Thymus (tissue), 11 donors: ENCODE results near the gene NSD2. TPM values are rescaled to one million over a fixed set of nuclear protein-coding genes. Genes with fewer than 3 reads are reported as not detected.
A peak's percentile ranks its signal among the peaks of the same experiment; 100 is the strongest.

Experiments
- DNase-seq, 9 donors: peaks; one replicate each; pipeline ENCODE4 v3.0.0-alpha.2; 2013; ENCODE audit warnings: low spot score in 9 of 9, low read depth in 6 of 9, missing footprints in 1 of 9
- H3K27ac ChIP-seq, 2 donors: one replicate each; pipeline ENCODE4 v1.5.1; 2013; ENCODE audit warnings: control low read depth in 1 of 2, low read depth in 1 of 2, low read length in 1 of 2, mild to moderate bottlenecking in 1 of 2, moderate library complexity in 1 of 2
- H3K27me3 ChIP-seq, 2 donors: one replicate each; pipeline ENCODE4 v1.5.1; 2013; ENCODE audit warnings: low read length in 1 of 2; ENCODE audit not compliant: control insufficient read depth in 2 of 2, insufficient read depth in 1 of 2
- H3K36me3 ChIP-seq, 2 donors: one replicate each; pipeline ENCODE4 v1.5.1; 2013; ENCODE audit warnings: low read length in 1 of 2, mild to moderate bottlenecking in 1 of 2, moderate library complexity in 1 of 2; ENCODE audit not compliant: control insufficient read depth in 2 of 2, insufficient read depth in 2 of 2
- H3K4me1 ChIP-seq, 2 donors: one replicate each; pipeline ENCODE4 v1.5.1; 2013; ENCODE audit warnings: low read length in 2 of 2; ENCODE audit not compliant: control insufficient read depth in 2 of 2, insufficient read depth in 2 of 2
- H3K4me3 ChIP-seq, 2 donors: one replicate each; pipeline ENCODE4 v1.5.1; 2013; ENCODE audit warnings: low read length in 2 of 2, control low read depth in 1 of 2, mild to moderate bottlenecking in 1 of 2
- H3K9me3 ChIP-seq, 2 donors: one replicate each; pipeline ENCODE4 v1.5.1; 2013; ENCODE audit warnings: low read length in 1 of 2, mild to moderate bottlenecking in 1 of 2; ENCODE audit not compliant: control insufficient read depth in 2 of 2, insufficient read depth in 1 of 2
- WGBS: extraction: QIAGEN DNeasy Blood & Tissue Kit; methylation state at CpG from one replicate; pipeline ENCODE4 v1.1.7; 2013; 5-methylcytosine and 5-hydroxymethylcytosine counted together
- polyA plus RNA-seq: library from polyadenylated mRNA; stranded (reverse); fragments of 200-250 nt; gene quantifications from one replicate; pipeline ENCODE4 v1.2.3, GENCODE V29; 2013
- total RNA-seq: library from RNA; stranded (reverse); fragments of 120-200 nt; gene quantifications from one replicate; pipeline ENCODE4 v1.2.4, GENCODE V29; 2013
- donor health status: healthy.

Gene NSD2
- total and polyA plus RNA-seq, 2 donors: 18.6 to 65.3 TPM

DNA sequence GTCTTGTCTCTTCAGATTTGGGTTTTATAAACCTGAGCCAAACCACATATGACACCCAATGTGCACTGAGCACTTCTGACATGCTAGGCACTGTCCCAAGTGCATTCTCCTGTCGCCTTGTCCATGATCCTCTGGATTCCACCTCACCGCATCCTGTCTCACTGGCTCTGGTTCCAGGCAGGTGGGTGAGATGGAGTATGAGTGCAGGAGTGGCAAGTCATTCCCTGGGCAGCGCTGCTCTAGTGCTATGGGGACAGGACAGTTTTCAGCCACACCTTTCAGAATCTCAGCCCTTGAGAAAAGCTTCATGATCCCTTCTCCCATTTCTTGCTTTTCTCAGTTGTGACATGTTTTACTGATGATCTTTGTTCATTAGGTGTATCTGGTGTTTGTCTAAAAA is 66.4 kb downstream of the NSD2 start:
- no peaks in the 10 kb centered on the region for H3K9me3 ChIP-seq
- H3K27me3 ChIP-seq: no peaks in the 10 kb centered on the region
- H3K36me3 ChIP-seq: peaks cover 57 to 70% of the 10 kb centered on the region in 2 donors
- no peak overlapping the region for H3K27ac ChIP-seq
- no peaks in the 10 kb centered on the region for H3K4me1 ChIP-seq
- no peak overlapping the region for H3K4me3 ChIP-seq
- WGBS: 98% methylated on average over 3 of the region's 3 CpGs
- no peak for DNase-seq

DNA sequence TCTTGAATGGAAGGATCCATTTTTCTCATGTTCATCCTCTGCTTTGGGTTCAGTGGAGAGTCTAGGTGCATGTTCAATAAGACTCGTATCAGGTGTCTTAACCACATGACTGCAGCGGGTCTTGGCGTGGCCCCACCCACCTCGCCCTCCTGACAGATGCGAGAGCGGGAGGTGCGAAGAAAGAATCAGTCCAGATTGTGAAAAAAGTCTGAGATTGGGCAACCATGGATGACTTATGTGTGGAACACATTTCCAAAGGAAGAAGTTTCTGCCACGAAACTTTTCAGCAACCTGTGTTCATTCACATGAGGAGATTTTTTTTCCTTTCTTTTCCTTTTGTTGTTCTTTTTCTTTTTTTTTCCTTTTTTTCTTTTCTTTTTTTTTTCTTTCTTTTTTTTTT is 66.8 kb downstream of the NSD2 start:
- Histone ChIP-seq H3K27me3 (no peaks in the 10 kb centered on the region), H3K27ac (no peak overlapping the region), H3K36me3 (peaks cover 57 to 70% of the 10 kb centered on the region in 2 donors), H3K4me3 (no peak overlapping the region), H3K9me3 (no peaks in the 10 kb centered on the region), H3K4me1 (no peaks in the 10 kb centered on the region)
- WGBS: 95% methylated on average over 8 of the region's 8 CpGs
- no peak for DNase-seq

DNA sequence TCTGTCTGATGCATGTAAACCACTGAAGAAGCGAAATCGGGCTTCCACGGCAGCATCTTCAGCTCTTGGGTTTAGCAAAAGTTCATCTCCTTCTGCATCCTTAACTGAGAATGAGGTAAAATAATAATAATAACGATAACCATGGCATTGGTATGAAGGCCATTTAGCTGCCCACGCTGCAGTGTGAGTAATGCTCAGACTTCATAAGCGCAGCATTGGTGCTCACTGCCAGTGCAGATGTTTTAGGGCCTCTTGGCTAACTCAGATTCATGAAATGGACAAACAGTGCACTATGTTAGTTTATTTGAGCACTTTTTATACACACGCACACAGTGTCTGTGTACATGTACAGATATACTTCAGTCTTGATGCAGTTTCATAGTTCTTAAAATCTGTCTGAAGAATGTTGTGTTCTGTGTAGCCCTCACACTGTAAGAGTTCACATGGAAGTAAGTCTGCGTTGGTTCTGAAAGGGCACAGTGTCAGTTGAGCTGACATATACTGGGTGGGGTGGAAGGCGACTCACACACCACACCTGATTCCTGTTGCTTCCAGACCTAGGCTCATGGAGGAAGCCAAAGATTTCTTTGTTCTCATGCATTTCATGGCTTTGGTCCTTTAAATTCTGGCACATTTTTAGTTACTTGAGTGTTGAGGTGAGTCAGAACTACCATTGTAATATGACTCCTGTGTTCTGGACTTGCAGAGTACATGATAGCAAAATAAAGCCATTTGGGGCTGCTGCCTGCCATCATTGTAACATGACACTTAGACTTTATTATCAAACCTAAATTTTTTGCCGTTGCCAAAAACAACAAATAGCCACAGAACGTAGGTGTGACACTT is 68.7 kb downstream of the NSD2 start:
- no peaks in the 10 kb centered on the region for H3K27me3 ChIP-seq
- H3K9me3 ChIP-seq: no peaks in the 10 kb centered on the region
- WGBS: 96% methylated on average over 11 of the region's 11 CpGs
- H3K4me3 ChIP-seq: no peak overlapping the region
- no peaks in the 10 kb centered on the region for H3K4me1 ChIP-seq
- peak in 1 of 9 donors; percentile 5 for DNase-seq
- H3K36me3 ChIP-seq: peaks cover 64 to 81% of the 10 kb centered on the region in 2 donors
- no peak overlapping the region for H3K27ac ChIP-seq

DNA sequence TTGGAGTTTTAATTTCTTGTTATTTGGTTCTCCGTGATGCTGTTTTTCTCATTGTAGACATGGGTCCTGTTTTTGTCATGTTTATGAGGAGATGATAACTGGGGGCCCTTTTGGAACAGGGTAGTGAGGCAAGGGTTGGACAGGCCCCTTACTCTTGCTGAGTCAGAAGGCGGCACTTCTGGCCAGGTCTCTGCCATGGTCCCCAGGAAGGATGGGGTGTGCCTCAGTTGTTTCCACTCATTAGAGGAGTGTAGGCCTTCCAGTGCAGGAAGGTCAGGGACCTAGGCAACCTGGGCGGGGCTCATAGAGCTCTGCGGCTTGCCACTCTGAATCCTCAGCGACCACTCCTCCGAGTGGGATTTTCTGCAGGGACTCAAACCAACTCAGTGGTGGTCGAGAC is 69.4 kb downstream of the NSD2 start:
- Histone ChIP-seq H3K4me1 (no peaks in the 10 kb centered on the region), H3K9me3 (no peaks in the 10 kb centered on the region), H3K4me3 (no peak overlapping the region), H3K27me3 (no peaks in the 10 kb centered on the region), H3K36me3 (peaks cover 64 to 81% of the 10 kb centered on the region in 2 donors), H3K27ac (no peak overlapping the region)
- WGBS: 98% methylated on average over 7 of the region's 7 CpGs
- DNase-seq: no peak

DNA sequence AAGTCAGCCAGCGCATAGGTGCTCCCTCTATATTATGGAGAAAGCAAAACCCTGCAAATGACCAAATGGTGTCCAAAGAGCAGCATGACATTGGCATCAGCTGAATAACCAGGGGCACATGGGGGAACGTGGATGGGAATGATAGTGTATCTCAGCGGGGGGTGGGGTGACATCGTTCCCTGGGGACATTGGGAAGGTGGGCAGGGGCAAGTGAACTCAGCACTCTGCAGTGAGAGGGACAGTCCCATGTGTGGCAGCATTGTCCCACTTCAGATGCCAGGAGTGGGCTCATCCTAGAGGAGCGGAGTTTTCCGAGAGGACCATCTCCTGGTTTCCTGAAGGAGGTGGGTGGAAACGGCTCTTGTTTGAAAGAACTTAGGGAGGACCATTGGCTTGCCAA is 72.7 kb downstream of the NSD2 start:
- Histone ChIP-seq H3K4me1 (no peaks in the 10 kb centered on the region), H3K27ac (no peak overlapping the region), H3K36me3 (peaks cover 65 to 94% of the 10 kb centered on the region in 2 donors), H3K9me3 (no peaks in the 10 kb centered on the region), H3K27me3 (no peaks in the 10 kb centered on the region), H3K4me3 (no peak overlapping the region)
- no peak for DNase-seq
- WGBS: over 99% methylated on average over 7 of the region's 7 CpGs

DNA sequence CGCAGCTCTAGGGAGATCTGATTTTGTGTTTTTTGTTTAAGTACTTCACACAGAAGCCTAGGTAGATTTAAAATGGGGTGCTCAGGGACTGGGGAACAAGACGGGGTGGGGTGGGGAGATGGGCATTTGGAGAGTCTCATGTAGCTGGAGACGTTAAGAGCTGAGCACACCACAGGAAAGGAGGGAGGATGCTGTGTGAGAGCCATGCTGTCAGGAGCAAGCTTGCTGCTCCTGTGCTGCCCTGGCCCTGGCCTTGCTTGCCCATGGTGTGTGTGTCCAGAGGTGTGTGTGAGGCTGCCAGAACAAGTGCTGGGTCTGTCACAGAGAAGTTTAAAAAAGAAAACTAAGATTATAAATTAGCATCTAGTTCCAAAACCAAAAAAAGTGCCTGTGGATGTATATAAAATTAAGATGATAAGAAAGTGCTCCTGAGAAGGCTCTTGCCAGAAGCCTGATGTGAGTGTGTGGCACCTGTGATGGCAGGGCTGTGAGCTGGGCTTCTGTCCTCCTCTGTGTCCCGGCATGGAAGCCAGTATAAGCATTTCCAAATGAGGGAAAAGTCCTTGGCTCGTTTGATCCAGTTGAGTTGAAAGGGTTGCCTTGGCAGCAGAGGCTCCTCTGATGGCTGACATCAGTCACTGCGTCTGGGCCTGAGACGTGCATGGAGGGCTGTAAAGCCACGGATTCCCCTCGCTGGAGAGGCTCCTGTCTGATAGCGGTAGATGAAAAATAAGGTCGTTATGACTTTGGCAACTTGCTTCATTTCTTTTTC is 74.1 kb downstream of the NSD2 start:
- Histone ChIP-seq H3K9me3 (no peaks in the 10 kb centered on the region), H3K36me3 (peaks cover 62 to 95% of the 10 kb centered on the region in 2 donors), H3K27ac (no peak overlapping the region), H3K4me1 (no peaks in the 10 kb centered on the region), H3K4me3 (no peak overlapping the region), H3K27me3 (no peaks in the 10 kb centered on the region)
- 94% methylated on average over 11 of the region's 11 CpGs for WGBS
- no peak for DNase-seq

DNA sequence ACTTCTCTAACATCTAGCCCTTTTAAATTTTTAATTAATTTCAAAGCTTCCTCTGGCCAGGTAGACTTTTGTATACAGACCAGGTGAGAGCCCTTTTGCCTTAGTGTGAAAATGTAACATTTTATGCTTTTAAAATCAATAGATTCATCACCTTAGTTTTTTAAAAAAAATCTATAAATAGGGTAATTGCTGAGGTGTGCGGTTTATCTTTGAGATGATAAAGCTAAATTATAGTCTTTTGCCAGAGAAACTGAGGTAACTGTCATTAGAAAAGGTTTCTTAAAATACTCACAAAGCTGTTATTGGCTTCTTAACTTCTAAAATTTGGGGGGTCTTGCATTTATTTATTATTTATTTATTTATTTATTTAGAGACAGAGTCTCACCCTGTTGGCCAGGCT is 74.7 kb downstream of the NSD2 start:
- no peaks in the 10 kb centered on the region for H3K4me1 ChIP-seq
- no peak for DNase-seq
- WGBS: 100% methylated on average over 1 of the region's 1 CpG
- H3K9me3 ChIP-seq: no peaks in the 10 kb centered on the region
- no peak overlapping the region for H3K4me3 ChIP-seq
- peaks cover 61 to 95% of the 10 kb centered on the region in 2 donors for H3K36me3 ChIP-seq
- H3K27ac ChIP-seq: no peak overlapping the region
- H3K27me3 ChIP-seq: no peaks in the 10 kb centered on the region

DNA sequence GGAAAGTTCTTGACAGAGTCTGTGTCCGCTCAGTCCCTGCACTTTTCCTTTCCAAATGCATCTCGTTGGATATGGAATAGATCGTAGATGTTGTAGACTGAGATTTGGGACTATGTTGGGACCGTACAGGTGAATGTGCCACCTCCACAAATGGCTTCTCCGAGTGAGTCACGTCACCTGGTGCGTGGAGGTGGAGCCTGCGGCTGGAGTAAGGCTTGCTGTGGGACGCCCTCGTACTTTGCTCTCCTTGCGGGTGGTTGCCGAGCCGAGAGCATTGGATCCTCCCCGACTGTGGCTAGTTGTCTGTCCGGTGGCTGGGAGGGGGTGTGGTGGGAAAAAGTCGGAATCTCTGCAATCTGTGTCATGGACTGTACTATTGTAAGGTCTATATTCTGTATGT is 77.0 kb downstream of the NSD2 start:
- H3K36me3 ChIP-seq: peaks cover 70 to 97% of the 10 kb centered on the region in 2 donors
- no peak overlapping the region for H3K4me3 ChIP-seq
- H3K27me3 ChIP-seq: no peaks in the 10 kb centered on the region
- no peaks in the 10 kb centered on the region for H3K4me1 ChIP-seq
- DNase-seq: no peak
- H3K9me3 ChIP-seq: no peaks in the 10 kb centered on the region
- 97% methylated on average over 16 of the region's 16 CpGs for WGBS
- no peak overlapping the region for H3K27ac ChIP-seq

DNA sequence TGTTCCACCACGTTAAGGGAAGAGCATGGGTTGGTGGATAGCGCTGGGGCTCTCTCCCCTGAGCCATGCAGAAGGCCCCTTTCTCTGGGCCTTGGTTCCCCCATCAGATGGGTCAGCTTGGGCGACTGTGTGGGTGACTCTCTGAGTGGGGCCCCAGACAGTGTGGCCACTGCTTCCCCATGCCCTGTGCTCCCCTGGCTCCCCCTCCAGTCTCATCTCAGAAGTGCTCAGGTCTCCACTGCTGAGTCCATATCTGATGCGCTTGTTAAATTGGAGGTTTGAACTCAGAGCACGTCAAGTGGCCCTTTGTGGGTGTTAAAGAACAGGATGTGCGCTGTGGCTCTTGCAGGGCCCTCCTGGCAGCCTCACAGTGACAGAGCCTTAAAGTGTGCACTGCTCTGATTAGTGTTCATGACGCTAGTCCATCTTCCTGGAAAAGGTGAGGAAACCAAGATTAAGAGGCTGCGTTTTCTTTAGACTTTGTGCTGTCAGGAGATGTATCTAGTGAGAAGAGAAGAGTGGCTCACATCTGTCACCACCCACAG is 77.8 kb downstream of the NSD2 start:
- no peak overlapping the region for H3K27ac ChIP-seq
- H3K4me1 ChIP-seq: no peaks in the 10 kb centered on the region
- H3K36me3 ChIP-seq: peaks cover 72 to 96% of the 10 kb centered on the region in 2 donors
- no peak for DNase-seq
- WGBS: 98% methylated on average over 8 of the region's 8 CpGs
- H3K27me3 ChIP-seq: no peaks in the 10 kb centered on the region
- H3K4me3 ChIP-seq: no peak overlapping the region
- no peaks in the 10 kb centered on the region for H3K9me3 ChIP-seq
